Measurements from ENCODE around the gene KCNQ1OT1. TPM values are rescaled to one million over a fixed set of nuclear protein-coding genes. Genes with fewer than 3 reads are reported as not detected.

The KCNQ1OT1 gene
- total RNA-seq, 1 donor from 2014 or later, result 0.54 TPM

GRCh38 chr11:2562890-2563212, 136.9 kb downstream of the KCNQ1OT1 start:
- intact Hi-C loops (cut with micrococcal nuclease), result no loop called here

GRCh38 chr11:2561696-2562581, 137.9 kb downstream of the KCNQ1OT1 start:
- intact Hi-C loops (cut with micrococcal nuclease), result no loop called here

GRCh38 chr11:2559527-2560311, 140.1 kb downstream of the KCNQ1OT1 start:
- intact Hi-C loops (cut with micrococcal nuclease), result no loop called here

DNA sequence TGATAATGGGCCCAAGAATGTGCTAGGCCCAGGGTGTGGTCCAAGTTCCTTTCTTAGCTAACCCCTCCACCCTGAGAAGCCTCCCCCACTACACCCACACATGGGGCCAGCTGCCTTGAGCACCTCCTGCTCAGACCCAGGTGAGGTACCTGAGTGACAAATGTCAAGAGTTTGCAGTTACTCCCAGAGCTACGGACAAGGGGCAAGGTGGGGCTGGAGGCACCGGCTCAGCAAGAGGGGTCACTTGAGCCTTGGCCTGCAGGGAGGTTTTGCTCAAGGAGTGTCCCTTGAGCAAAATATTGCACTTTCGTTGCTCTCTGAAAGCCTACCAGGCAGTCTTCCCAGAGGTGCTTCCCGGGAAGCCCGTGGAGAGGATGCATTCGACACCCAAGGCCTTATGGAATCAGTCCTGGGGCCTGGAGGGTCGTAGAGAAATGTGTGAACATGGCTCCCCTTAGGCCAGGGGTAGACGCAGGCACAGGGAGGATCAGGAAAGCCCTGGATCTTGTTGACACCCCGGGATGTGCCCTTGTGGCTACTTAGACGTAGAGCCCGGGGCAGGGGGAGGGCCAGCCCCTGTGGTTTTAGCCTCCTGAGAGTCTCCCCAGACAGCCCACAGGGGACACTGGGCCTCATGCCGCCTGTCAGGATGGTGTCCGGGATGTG, 140.8 kb downstream of the KCNQ1OT1 start:
- intact Hi-C loops (cut with micrococcal nuclease), result no loop called here

DNA sequence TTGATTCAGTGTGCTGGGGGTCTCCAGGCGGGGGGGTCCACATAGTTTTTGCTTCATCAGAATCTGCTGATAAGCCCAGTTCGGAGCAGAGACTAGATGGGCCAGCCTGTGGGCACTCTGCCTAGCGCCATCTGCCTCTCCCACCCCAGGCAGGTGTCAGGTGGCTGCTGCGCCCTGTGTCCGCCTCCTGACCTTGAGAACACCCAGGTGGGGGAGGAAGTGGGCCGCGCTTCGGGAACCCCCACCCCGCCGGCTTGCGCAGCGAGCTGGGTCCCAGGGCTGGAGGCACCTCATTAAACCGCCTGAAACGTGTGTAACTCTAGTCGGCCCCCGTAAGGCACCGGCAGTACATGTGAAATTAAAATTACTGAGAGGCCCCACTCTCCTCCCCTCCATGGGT, 141.4 kb downstream of the KCNQ1OT1 start:
- intact Hi-C loops (cut with micrococcal nuclease), result no loop called here

Other genes with a start within 250 kb of the KCNQ1OT1 start
- 0.29 and 0.46 TPM in 2 replicates for gene CDKN1C, start 185.8 kb upstream of the KCNQ1OT1 start, total RNA-seq
- gene PHLDA2, start 229.4 kb upstream of the KCNQ1OT1 start, total RNA-seq, result 6.1 and 6.2 TPM in 2 replicates